Ishikawa (cell line): ENCODE data around the gene ICE1.

ENCODE experiments used
- CEBPB ChIP-seq: IDR thresholded peaks from 2 replicates; pipeline ENCODE4 v1.6.1; 2012
- CREB1 ChIP-seq: IDR thresholded peaks from 2 replicates; pipeline ENCODE4 v1.6.1; 2012; ENCODE audit warnings: low read depth
- EGR1 ChIP-seq: IDR thresholded peaks from 2 replicates; pipeline ENCODE4 v1.6.1; 2012
- EP300 ChIP-seq: IDR thresholded peaks from 2 replicates; pipeline ENCODE4 v1.6.1; 2012; ENCODE audit warnings: borderline replicate concordance
- FOXM1 ChIP-seq: IDR thresholded peaks from 2 replicates; pipeline ENCODE4 v1.6.1; 2012; ENCODE audit warnings: low read depth, borderline replicate concordance
- MAX ChIP-seq: IDR thresholded peaks from 2 replicates; pipeline ENCODE4 v1.6.1; 2012
- NFIC ChIP-seq: IDR thresholded peaks from 2 replicates; pipeline ENCODE4 v1.6.1; 2012
- RAD21 ChIP-seq: IDR thresholded peaks from 2 replicates; pipeline ENCODE4 v1.6.1; 2012; ENCODE audit warnings: low read depth
- REST ChIP-seq: IDR thresholded peaks from 2 replicates; pipeline ENCODE4 v1.6.1; 2012; ENCODE audit warnings: low read depth, mild to moderate bottlenecking
- TAF1 ChIP-seq: IDR thresholded peaks from 2 replicates; pipeline ENCODE4 v1.6.1; 2012; ENCODE audit warnings: low read depth, mild to moderate bottlenecking
- TCF12 ChIP-seq: IDR thresholded peaks from 2 replicates; pipeline ENCODE4 v1.6.1; 2012; ENCODE audit warnings: low read depth
- TEAD4 ChIP-seq: IDR thresholded peaks from 2 replicates; pipeline ENCODE4 v1.6.1; 2012
- USF1 ChIP-seq: IDR thresholded peaks from 2 replicates; pipeline ENCODE4 v1.6.1; 2012
- YY1 ChIP-seq: IDR thresholded peaks from 2 replicates; pipeline ENCODE4 v1.6.1; 2012; ENCODE audit warnings: low read depth
- ZBTB7A ChIP-seq: IDR thresholded peaks from 2 replicates; pipeline ENCODE4 v1.6.1; 2012; ENCODE audit warnings: low read depth

The ICE1 gene

GRCh38 chr5:5437227-5438172, 15.0 kb downstream of the ICE1 start:
- no peak for TF ChIP-seq EGR1
- no peak for TF ChIP-seq FOXM1
- TF ChIP-seq CREB1 = no peak
- no peak for TF ChIP-seq MAX
- no peak for TF ChIP-seq ZBTB7A
- no peak for TF ChIP-seq TAF1
- TF ChIP-seq USF1 = no peak
- TF ChIP-seq REST = no peak
- no peak for TF ChIP-seq TCF12
- no peak for TF ChIP-seq NFIC
- no peak for TF ChIP-seq CEBPB
- TF ChIP-seq EP300 = no peak
- no peak for TF ChIP-seq YY1

GRCh38 chr5:5451863-5452262, 29.4 kb downstream of the ICE1 start:
- no peak for TF ChIP-seq MAX
- no peak for TF ChIP-seq ZBTB7A
- TF ChIP-seq FOXM1 = no peak
- TF ChIP-seq TAF1 = no peak
- no peak for TF ChIP-seq REST
- no peak for TF ChIP-seq TEAD4
- TF ChIP-seq CEBPB = no peak
- no peak for TF ChIP-seq NFIC
- TF ChIP-seq RAD21 = no peak
- TF ChIP-seq CREB1 = no peak
- TF ChIP-seq TCF12 = no peak
- no peak for TF ChIP-seq EGR1
- no peak for TF ChIP-seq YY1
- TF ChIP-seq EP300 = no peak
- no peak for TF ChIP-seq USF1

GRCh38 chr5:5453131-5453530, 30.7 kb downstream of the ICE1 start:
- TF ChIP-seq CREB1 = no peak
- no peak for TF ChIP-seq FOXM1
- no peak for TF ChIP-seq TAF1
- TF ChIP-seq EGR1 = no peak
- TF ChIP-seq RAD21 = no peak
- TF ChIP-seq YY1 = no peak
- no peak for TF ChIP-seq NFIC
- no peak for TF ChIP-seq EP300
- TF ChIP-seq TCF12 = no peak
- no peak for TF ChIP-seq TEAD4
- no peak for TF ChIP-seq ZBTB7A
- no peak for TF ChIP-seq MAX
- TF ChIP-seq REST = no peak
- no peak for TF ChIP-seq CEBPB
- no peak for TF ChIP-seq USF1
